Calu3 (cell line): Measurements from ENCODE around the gene PWWP2B. TPM values are rescaled to one million over a fixed set of nuclear protein-coding genes. Genes with fewer than 3 reads are reported as not detected.

Experiments used
- BruUV-seq: library from RNA; stranded (reverse); fragments of 400-500 nt; replicated peaks from 2 replicates; lab custom pipeline; 2021; lab: Mats Ljungman, UMichigan
- CTCF ChIA-PET: fragments of 300-600 bp; sonication (Branson Sonifier 250); formaldehyde crosslinking; loops from one replicate; lab custom pipeline; 2022; ENCODE audit warnings: antibody characterized with exemption; lab: Charles Lee
- DNase-seq: peaks from one replicate; pipeline ENCODE4 v3.0.0; 2022
- H3K27ac Mint-ChIP-seq: one replicate; pipeline ENCODE4 v1.8.0; 2022; ENCODE audit warnings: mixed read lengths; ENCODE audit not compliant: unreplicated experiment
- H3K27me3 Mint-ChIP-seq: one replicate; pipeline ENCODE4 v1.8.0; 2022; ENCODE audit warnings: mixed read lengths; ENCODE audit not compliant: unreplicated experiment
- H3K36me3 Mint-ChIP-seq: one replicate; pipeline ENCODE4 v1.8.0; 2022; ENCODE audit warnings: mild to moderate bottlenecking, moderate library complexity, mixed read lengths; ENCODE audit not compliant: insufficient read depth, unreplicated experiment
- H3K4me1 Mint-ChIP-seq: one replicate; pipeline ENCODE4 v1.8.0; 2022; ENCODE audit warnings: mild to moderate bottlenecking, low read depth, mixed read lengths; ENCODE audit not compliant: unreplicated experiment
- H3K4me3 Mint-ChIP-seq: one replicate; pipeline ENCODE4 v1.8.0; 2022; ENCODE audit warnings: mild to moderate bottlenecking, low read depth, moderate library complexity, mixed read lengths; ENCODE audit not compliant: unreplicated experiment
- H3K9me3 Mint-ChIP-seq: one replicate; pipeline ENCODE4 v1.8.0; 2022; ENCODE audit warnings: low read depth, mixed read lengths; ENCODE audit not compliant: unreplicated experiment
- intact Hi-C: fragments of 100-400 bp; cut with micrococcal nuclease; formaldehyde crosslinking; loops from one replicate; pipeline ENCODE4 v1.10.0; 2022; ENCODE audit not compliant: unreplicated experiment
- total RNA-seq: library from RNA; stranded (reverse); gene quantifications from 2 replicates; pipeline ENCODE4 v1.2.3, GENCODE V29; 2022
- TF ChIP-seq, protein P1 (sequence below): fragments of 200-600 bp; IDR thresholded peaks from one replicate; pipeline ENCODE4 v1.8.0; 2022; ENCODE audit warnings: antibody characterized with exemption; ENCODE audit not compliant: unreplicated experiment

PWWP2B gene
- total RNA-seq, 1 experiment from 2014 or later: 12.9 TPM

DNA sequence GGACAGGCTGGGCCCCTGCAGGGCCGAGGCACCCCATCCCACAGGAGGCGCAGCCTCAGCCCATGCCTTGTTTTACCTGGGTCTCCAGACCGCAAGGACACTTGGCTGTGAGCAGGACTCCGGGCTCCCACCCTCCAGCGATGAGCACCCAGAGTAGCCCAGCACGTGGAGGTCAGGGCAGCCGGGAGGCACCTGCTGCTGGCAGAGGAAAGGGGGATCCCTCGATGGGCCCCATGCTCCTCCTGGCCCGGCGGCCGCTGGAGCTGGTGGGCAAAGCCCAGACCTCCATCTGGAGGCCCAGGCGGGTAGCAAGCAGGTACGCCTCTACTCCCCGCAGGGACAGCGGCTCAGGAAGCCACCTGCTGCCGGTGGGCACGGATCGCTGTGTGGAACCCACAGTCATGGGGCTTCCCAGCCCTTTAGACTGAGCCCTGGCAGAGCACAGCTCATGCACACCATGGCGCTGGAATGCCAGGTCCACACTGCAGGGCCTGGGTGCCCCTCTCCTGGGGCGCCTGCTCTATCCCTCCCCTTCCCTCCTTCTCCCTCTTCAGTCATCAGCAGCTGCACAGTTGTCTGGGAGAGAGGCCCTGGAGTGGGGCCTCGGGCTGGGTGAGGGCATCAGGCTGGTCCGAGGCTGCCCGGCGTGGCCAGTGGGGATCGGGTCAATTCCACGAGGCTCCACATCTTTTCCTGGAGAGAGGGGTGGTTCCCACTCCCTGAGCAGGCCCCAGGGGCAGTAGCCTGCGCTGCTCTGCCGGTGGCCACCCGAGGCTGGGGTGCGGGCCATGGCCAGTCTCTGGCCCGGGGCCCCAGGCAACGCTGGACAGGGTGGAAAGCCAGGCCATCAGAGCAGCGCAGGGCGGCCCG, 65.7 kb downstream of the PWWP2B start:
- no peak overlapping the region for H3K4me3 Mint-ChIP-seq

DNA sequence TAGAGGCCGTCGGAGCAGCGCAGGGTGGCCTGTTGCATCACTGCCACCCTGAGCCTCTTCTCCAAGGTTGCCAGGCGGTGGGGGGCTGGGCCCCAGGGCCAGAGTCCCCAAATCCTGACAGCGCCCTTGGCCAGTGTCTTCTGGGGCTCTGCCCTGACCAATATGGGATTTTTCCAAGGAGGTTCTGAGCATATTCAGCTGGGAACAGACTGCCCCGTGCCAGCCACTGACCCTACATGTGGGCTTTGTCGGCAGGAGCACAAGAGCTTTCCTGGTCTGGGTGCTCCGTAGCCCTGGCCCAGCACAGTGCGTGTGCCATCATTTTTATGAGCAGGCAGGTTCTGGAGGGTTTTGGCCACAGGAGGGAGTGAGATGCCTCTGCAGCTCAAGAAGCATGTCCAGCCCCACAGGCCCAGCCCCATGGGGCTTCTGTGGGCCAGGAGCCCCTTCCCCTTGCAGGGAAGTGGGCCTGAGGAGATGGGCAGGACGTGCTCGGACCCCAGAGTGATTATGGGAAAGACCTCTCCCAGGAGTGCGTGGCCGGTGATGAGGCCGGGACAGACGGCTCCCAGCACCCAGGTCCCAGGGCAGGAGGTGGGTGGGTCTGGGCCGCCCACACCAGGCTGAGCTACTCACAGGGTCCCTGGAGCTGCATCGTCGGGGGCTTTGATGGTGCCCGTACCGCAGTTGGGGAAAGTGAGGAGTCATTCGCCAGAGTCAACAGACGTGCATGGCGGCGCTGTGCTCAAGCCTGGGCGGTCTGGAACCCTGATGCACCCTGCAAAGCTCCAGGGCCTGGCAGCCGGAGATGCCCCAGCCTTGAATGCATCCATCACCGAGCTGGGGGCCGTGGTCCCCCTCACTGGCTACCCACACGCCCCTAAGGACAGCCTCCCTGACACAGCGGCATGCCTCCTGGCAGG, 66.6 kb downstream of the PWWP2B start:
- no TSS peak for BruUV-seq
- H3K4me3 Mint-ChIP-seq: no peak overlapping the region
- DNase-seq: no peak
- no peaks in the 10 kb centered on the region for H3K4me1 Mint-ChIP-seq
- TF ChIP-seq, protein P1, sequence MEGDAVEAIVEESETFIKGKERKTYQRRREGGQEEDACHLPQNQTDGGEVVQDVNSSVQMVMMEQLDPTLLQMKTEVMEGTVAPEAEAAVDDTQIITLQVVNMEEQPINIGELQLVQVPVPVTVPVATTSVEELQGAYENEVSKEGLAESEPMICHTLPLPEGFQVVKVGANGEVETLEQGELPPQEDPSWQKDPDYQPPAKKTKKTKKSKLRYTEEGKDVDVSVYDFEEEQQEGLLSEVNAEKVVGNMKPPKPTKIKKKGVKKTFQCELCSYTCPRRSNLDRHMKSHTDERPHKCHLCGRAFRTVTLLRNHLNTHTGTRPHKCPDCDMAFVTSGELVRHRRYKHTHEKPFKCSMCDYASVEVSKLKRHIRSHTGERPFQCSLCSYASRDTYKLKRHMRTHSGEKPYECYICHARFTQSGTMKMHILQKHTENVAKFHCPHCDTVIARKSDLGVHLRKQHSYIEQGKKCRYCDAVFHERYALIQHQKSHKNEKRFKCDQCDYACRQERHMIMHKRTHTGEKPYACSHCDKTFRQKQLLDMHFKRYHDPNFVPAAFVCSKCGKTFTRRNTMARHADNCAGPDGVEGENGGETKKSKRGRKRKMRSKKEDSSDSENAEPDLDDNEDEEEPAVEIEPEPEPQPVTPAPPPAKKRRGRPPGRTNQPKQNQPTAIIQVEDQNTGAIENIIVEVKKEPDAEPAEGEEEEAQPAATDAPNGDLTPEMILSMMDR: no peak
- intact Hi-C loops: loop anchor here (10.0 kb wide), 1 partner anchor 111 kb away; no protein-coding TSS in a partner anchor
- H3K27ac Mint-ChIP-seq: no peak overlapping the region
- no peaks in the 10 kb centered on the region for H3K36me3 Mint-ChIP-seq
- no peaks in the 10 kb centered on the region for H3K9me3 Mint-ChIP-seq
- H3K27me3 Mint-ChIP-seq: no peaks in the 10 kb centered on the region
- CTCF ChIA-PET: no interaction called here

More for the DNA sequence above, 65.7 kb downstream of the PWWP2B start:
- no peaks in the 10 kb centered on the region for H3K36me3 Mint-ChIP-seq
- no peaks in the 10 kb centered on the region for H3K9me3 Mint-ChIP-seq
- CTCF ChIA-PET: no interaction called here
- BruUV-seq: no TSS peak
- H3K4me1 Mint-ChIP-seq: no peaks in the 10 kb centered on the region
- TF ChIP-seq, protein P1: no peak
- intact Hi-C loops: loop anchor here (10.0 kb wide), 1 partner anchor 112 kb away; no protein-coding TSS in a partner anchor
- no peak for DNase-seq
- no peak overlapping the region for H3K27ac Mint-ChIP-seq
- H3K27me3 Mint-ChIP-seq: no peaks in the 10 kb centered on the region

DNA sequence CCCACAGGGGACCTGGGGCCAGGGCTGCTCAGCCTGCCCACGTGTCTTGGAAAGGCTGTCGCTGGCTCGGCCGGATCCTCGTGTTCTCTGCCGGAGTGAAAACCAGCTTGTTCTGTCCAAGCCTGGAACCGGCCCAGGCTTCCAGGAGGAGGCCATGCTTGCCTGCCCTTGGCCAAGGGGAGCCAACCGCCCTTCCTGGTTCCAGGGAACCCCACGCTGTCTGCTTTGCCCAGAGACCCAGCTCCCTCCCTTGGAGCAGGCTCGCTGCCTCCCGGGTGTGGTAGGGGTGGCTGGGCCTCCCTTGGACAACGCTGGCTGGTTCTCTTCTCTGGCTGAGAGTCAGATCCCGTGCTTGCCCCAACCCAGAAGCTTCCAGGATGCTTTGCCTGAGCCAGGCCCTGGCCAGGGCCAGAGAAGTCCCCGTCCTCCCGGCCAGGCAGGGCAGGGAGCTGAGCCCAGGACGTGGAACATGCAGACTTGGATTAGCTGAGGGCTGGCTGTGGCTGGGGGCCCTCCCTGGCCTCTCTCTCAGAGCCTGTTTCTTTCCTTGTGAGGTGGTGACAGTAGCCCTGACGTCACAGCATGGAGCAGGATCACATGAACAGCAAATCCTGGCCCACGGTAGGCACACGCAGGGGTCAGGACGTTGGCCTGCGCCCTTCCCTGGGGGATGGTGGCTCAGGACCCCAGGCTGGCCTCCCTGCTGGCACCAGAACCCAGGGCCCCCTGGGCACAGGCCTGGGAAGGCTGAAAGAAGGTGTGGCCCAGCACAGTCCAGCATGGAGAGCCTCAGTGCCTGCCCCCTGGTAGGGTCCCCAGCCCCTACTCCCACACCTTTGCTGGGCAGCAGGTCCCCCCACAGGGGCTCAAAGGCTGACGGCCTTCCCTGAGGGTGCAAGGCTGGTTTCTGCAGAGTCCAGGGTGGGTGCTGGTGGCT, 67.5 kb downstream of the PWWP2B start:
- H3K27me3 Mint-ChIP-seq: no peaks in the 10 kb centered on the region
- no peaks in the 10 kb centered on the region for H3K9me3 Mint-ChIP-seq
- no peaks in the 10 kb centered on the region for H3K4me1 Mint-ChIP-seq
- no peak overlapping the region for H3K27ac Mint-ChIP-seq
- CTCF ChIA-PET: no interaction called here
- H3K36me3 Mint-ChIP-seq: no peaks in the 10 kb centered on the region
- TF ChIP-seq, protein P1: no peak
- H3K4me3 Mint-ChIP-seq: no peak overlapping the region
- no TSS peak for BruUV-seq
- no peak for DNase-seq
- intact Hi-C loops: loop anchor here (10.0 kb wide), 1 partner anchor 110 kb away; no protein-coding TSS in a partner anchor
